K562 (cell line): ENCODE data around the gene LAMB4. TPM values are rescaled to one million over a fixed set of nuclear protein-coding genes. Genes with fewer than 3 reads are reported as not detected.

Experiments
- ATAC-seq: fragments of 200-7000 bp; cut with Tn5 transposase; 3 replicates; pipeline ENCODE4 v1.9.1; 2020; ENCODE audit warnings: moderate library complexity
- BruUV-seq: library from RNA; stranded (reverse); fragments of 400-500 nt; replicated peaks from 2 replicates; lab custom pipeline; 2021; lab: Mats Ljungman, UMichigan
- CTCF ChIA-PET: fragments of 300-600 bp; formaldehyde crosslinking; extraction: SDS; loops from one replicate; lab custom pipeline; 2021; ENCODE audit warnings: low intra/inter-chr PET ratio; lab: Yijun Ruan, JAX
- POLR2A ChIA-PET: fragments of 300-600, 350-650 bp; sonication (Branson Sonifier 250); formaldehyde crosslinking; extraction: SDS; loops from one replicate; lab custom pipeline; 2021; ENCODE audit warnings: antibody characterized with exemption, inconsistent platforms; lab: Yijun Ruan, JAX
- DNase-seq, 4 experiments: peaks; one replicate each; pipeline versions ENCODE4 v3.0.0 to v3.0.0-alpha.2; 2011 to 2018; ENCODE audit warnings: low spot score in 3 of 4, mixed read lengths in 3 of 4; ENCODE audit errors: extremely low read depth in 1 of 4
- FAIRE-seq: peaks from 2 replicates; lab custom pipeline; 2011; peaks lifted over from hg19 to GRCh38; lab: Jason Lieb, UNC
- H2AFZ ChIP-seq: 2 replicates; pipeline ENCODE4 v1.6.0; 2011; ENCODE audit warnings: low read depth, low read length, control low read depth, inconsistent platforms
- H3K27ac ChIP-seq: fragments of 200-600 bp; 3 replicates; pipeline ENCODE4 v1.8.0; 2011; ENCODE audit warnings: low read depth, mild to moderate bottlenecking, control low read depth, inconsistent platforms, low read length, moderate library complexity, mixed read lengths; ENCODE audit errors: extremely low read depth
- H3K27me3 ChIP-seq, 2 experiments: fragments of 300-600 bp in 1 of 2; 2 replicates in 1 of 2; 3 replicates in 1 of 2; pipeline versions ENCODE4 v1.6.0 to v1.8.0; 2011; ENCODE audit warnings: inconsistent platforms in 2 of 2, low read length in 2 of 2, mild to moderate bottlenecking in 1 of 2, mixed read lengths in 1 of 2, moderate library complexity in 1 of 2; ENCODE audit not compliant: control insufficient read depth in 2 of 2, insufficient read depth in 2 of 2
- H3K36me3 ChIP-seq: fragments of 300-600 bp; 3 replicates; pipeline ENCODE4 v1.8.0; 2011; ENCODE audit warnings: mild to moderate bottlenecking, low read length, inconsistent platforms; ENCODE audit not compliant: control insufficient read depth, insufficient read depth
- H3K4me1 ChIP-seq, 2 experiments: fragments of 200-600 bp in 1 of 2; replicated peaks in 1 of 2; 2 replicates in 1 of 2; 3 replicates in 1 of 2; pipeline versions ENCODE4 v1.5.1 to v1.8.0; 2011; ENCODE audit warnings: inconsistent platforms in 2 of 2, low read length in 2 of 2, mild to moderate bottlenecking in 1 of 2, mixed read lengths in 1 of 2, moderate library complexity in 1 of 2; ENCODE audit not compliant: control insufficient read depth in 2 of 2, insufficient read depth in 2 of 2
- H3K4me2 ChIP-seq: 2 replicates; pipeline ENCODE4 v1.6.1; 2011; ENCODE audit warnings: low read length, control low read depth, inconsistent platforms, mixed read lengths; ENCODE audit not compliant: insufficient read depth
- H3K4me3 ChIP-seq: fragments of 200-600 bp; sonication (generic), shearing (Covaris generic); 2 replicates; pipeline ENCODE4 v1.5.1; 2016; ENCODE audit warnings: control low read depth, inconsistent platforms
- H3K79me2 ChIP-seq: fragments of 200-600 bp; 3 replicates; pipeline ENCODE4 v1.8.0; 2011; ENCODE audit warnings: low read length, inconsistent platforms; ENCODE audit not compliant: control insufficient read depth, insufficient read depth
- H3K9ac ChIP-seq, 2 experiments: 2 replicates each; pipeline versions ENCODE4 v1.6.0 to v1.6.1; 2011; ENCODE audit warnings: low read depth in 2 of 2, low read length in 2 of 2, control low read depth in 1 of 2, inconsistent platforms in 1 of 2, mild to moderate bottlenecking in 1 of 2, mixed read lengths in 1 of 2; ENCODE audit not compliant: insufficient read depth in 1 of 2
- H3K9me1 ChIP-seq: one replicate; pipeline ENCODE4 v1.6.0; 2011; ENCODE audit warnings: inconsistent platforms, mild to moderate bottlenecking, low read length, moderate library complexity; ENCODE audit not compliant: control insufficient read depth, insufficient read depth
- H3K9me3 ChIP-seq: replicated peaks from 2 replicates; pipeline ENCODE4 v1.5.1; 2011; ENCODE audit warnings: low read depth, low read length, inconsistent platforms; ENCODE audit not compliant: control insufficient read depth, insufficient read depth
- H4K20me1 ChIP-seq: replicated peaks from 2 replicates; pipeline ENCODE4 v1.6.1; 2011; ENCODE audit warnings: low read length, inconsistent platforms, mixed read lengths; ENCODE audit not compliant: control insufficient read depth, insufficient read depth
- ESRRA ChIP-seq: fragments of 450-650 bp; IDR thresholded peaks from 2 replicates; pipeline ENCODE4 v1.6.1; 2014; ENCODE audit warnings: low read depth, mild to moderate bottlenecking, moderate library complexity, borderline replicate concordance
- GTF2F1 ChIP-seq: IDR thresholded peaks from 2 replicates; pipeline ENCODE4 v1.6.1; 2011; ENCODE audit warnings: low read depth, low read length, improper control_type of control experiment
- HMG20A ChIP-seq: fragments of 450-650 bp; formaldehyde crosslinking; conservative IDR thresholded peaks from 2 replicates; pipeline ENCODE4 v1.4.0; 2020; ENCODE audit warnings: mild to moderate bottlenecking, mixed read lengths
- MEIS2 ChIP-seq: fragments of 450-650 bp; IDR thresholded peaks from 2 replicates; pipeline ENCODE4 v1.6.1; 2014; ENCODE audit warnings: mild to moderate bottlenecking; ENCODE audit not compliant: partially characterized antibody
- WGBS: fragments of 100-300 bp; shearing (Covaris generic); methylation state at CpG from one replicate; pipeline ENCODE4 v1.1.6; 2016; ENCODE audit warnings: low coverage, mixed read lengths; ENCODE audit not compliant: insufficient coverage; ENCODE audit errors: missing lambda C conversion rate; 5-methylcytosine and 5-hydroxymethylcytosine counted together
- in situ Hi-C: fragments of 300-500 bp; cut with MboI; formaldehyde crosslinking; loops from 4 replicates; pipeline ENCODE4 v1.15.0; 2018; ENCODE audit warnings: inconsistent platforms, mixed read lengths
- intact Hi-C: fragments of 100-400 bp; cut with micrococcal nuclease; formaldehyde crosslinking; loops from 2 replicates; pipeline ENCODE4 v1.14.2; 2022
- polyA plus RNA-seq, 8 experiments: library from polyadenylated mRNA; depleted of rRNA in 4 of 8; stranded (reverse) in 5 of 8; unstranded in 3 of 8; fragments of >200 nt; fragmentation: Nextera tagmentation in 2 of 8; fragmentation: Illumina TruSeq in 1 of 8; extraction: Ambion mirVana in 2 of 8; extraction: Trizol in 1 of 8; gene quantifications; 2 replicates each; pipeline versions ENCODE4 v1.2.1 to v1.2.3, GENCODE V29; 2011 to 2014; ENCODE audit warnings: inconsistent platforms in 1 of 8, missing spikeins in 1 of 8
- total RNA-seq, 7 experiments: library from RNA; depleted of rRNA in 6 of 7; stranded (reverse); fragments of >200 nt in 6 of 7; fragmentation: Illumina TruSeq in 2 of 7; extraction: Trizol in 2 of 7; gene quantifications; 2 replicates each; pipeline versions ENCODE4 v1.2.1 to v1.2.3, GENCODE V29; 2011 to 2021; ENCODE audit warnings: low replicate concordance in 1 of 7
- TF ChIP-seq, protein P1 (sequence below), 2 experiments: IDR thresholded peaks in 1 of 2; conservative IDR thresholded peaks in 1 of 2; 2 replicates each; pipeline ENCODE4 v1.6.1; 2016; ENCODE audit warnings: low read depth in 2 of 2, mild to moderate bottlenecking in 1 of 2, missing compliant biosample characterization in 1 of 2, missing genetic modification characterization in 1 of 2, moderate library complexity in 1 of 2
- TF ChIP-seq, protein P2 (sequence below): fragments of 450-650 bp; IDR thresholded peaks from 2 replicates; pipeline ENCODE4 v1.6.1; 2016

The LAMB4 gene
- total and polyA plus RNA-seq, 9 of the 15 experiments (the other 6 are each of a cell fraction or from before 2014, with no cell fraction given) = 0.06 to 0.13 (median 0.07) TPM; not detected in 6

DNA sequence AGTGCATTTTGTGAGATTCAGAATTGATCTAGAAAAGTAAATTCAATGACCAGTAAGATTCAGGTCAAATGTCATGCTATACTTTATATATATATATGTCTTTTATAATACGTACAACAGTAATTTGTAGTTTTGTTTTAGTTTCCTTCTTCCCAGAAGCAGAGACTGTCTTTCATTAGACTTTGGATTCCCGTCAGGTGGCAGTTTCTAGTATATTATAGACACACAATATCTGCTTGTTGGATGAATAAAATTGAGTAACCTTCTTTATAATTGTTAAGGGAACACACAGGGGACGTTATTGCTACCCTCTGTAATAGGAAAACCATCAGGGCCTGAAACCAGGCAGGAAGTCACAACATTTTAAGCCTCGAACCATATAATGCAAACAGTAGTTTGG lies 121.9 kb downstream of the LAMB4 start:
- FAIRE-seq (no peak), DNase-seq (no peak), ATAC-seq (no peak)
- 55% methylated on average over 4 of the region's 4 CpGs for WGBS
- no TSS peak for BruUV-seq
- H3K9me1 ChIP-seq = no peaks in the 10 kb centered on the region
- TF ChIP-seq GTF2F1 (no peak), HMG20A (CRISPR knock-in tag) (no peak)
- H3K4me3 ChIP-seq = no peak overlapping the region
- no peaks in the 10 kb centered on the region for H3K9me3 ChIP-seq
- no peak overlapping the region for H3K9ac ChIP-seq
- CTCF ChIA-PET = no interaction called here
- H3K36me3 ChIP-seq = no peaks in the 10 kb centered on the region
- no peaks in the 10 kb centered on the region for H4K20me1 ChIP-seq
- H2AFZ ChIP-seq = no peak overlapping the region
- intact Hi-C loops = loop anchor here (2.0 kb wide), 1 partner anchor 27 kb away; no protein-coding TSS in a partner anchor
- POLR2A ChIA-PET = no interaction called here
- in situ Hi-C loops = no loop called here
- H3K79me2 ChIP-seq = no peaks in the 10 kb centered on the region
- no peak overlapping the region for H3K27ac ChIP-seq
- H3K4me2 ChIP-seq = no peak overlapping the region
- peaks cover 0 to 4% of the 10 kb centered on the region in 2 experiments; a peak in 2 of 5 replicates for H3K27me3 ChIP-seq
- peaks cover 10 to 19% of the 10 kb centered on the region in 2 experiments for H3K4me1 ChIP-seq

DNA sequence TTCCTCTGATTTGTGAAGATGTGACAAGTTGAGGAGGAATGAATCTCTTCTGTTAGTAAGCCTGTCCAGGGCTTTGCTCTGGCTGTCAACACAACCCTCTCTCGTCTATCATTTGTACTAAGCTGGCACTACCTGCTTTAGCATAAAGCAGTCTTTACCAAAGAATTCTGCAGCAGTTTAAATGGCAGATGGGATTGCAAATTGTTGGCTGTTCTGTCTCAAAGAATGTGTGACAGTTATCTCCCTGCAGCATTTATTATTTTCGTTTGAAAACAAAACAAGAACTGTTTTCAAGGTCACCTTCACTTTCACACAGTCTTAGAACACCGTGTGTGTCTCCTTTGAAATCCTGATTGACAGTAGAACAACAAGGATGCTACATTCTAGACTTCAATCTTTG lies 122.4 kb downstream of the LAMB4 start:
- intact Hi-C loops = loop anchor here (2.0 kb wide), 1 partner anchor 27 kb away; no protein-coding TSS in a partner anchor
- CTCF ChIA-PET = no interaction called here
- no peak for ATAC-seq
- TF ChIP-seq, protein P1, sequence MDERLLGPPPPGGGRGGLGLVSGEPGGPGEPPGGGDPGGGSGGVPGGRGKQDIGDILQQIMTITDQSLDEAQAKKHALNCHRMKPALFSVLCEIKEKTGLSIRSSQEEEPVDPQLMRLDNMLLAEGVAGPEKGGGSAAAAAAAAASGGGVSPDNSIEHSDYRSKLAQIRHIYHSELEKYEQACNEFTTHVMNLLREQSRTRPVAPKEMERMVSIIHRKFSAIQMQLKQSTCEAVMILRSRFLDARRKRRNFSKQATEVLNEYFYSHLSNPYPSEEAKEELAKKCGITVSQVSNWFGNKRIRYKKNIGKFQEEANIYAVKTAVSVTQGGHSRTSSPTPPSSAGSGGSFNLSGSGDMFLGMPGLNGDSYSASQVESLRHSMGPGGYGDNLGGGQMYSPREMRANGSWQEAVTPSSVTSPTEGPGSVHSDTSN (CRISPR knock-in tag; IDR thresholded peaks at IDR 0.05; ENCODE audit: low read depth) = no peak
- TF ChIP-seq, protein P1 (tag; conservative IDR thresholded peaks at IDR 0.05; ENCODE audit: low read depth) = peak; percentile 80
- TF ChIP-seq ESRRA (peak; percentile 90), MEIS2 (peak; percentile 6)
- TF ChIP-seq, protein P2, sequence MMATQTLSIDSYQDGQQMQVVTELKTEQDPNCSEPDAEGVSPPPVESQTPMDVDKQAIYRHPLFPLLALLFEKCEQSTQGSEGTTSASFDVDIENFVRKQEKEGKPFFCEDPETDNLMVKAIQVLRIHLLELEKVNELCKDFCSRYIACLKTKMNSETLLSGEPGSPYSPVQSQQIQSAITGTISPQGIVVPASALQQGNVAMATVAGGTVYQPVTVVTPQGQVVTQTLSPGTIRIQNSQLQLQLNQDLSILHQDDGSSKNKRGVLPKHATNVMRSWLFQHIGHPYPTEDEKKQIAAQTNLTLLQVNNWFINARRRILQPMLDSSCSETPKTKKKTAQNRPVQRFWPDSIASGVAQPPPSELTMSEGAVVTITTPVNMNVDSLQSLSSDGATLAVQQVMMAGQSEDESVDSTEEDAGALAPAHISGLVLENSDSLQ = peak; percentile 52

More for the DNA sequence above, 122.4 kb downstream of the LAMB4 start:
- Histone ChIP-seq H3K4me1 (peaks cover 12 to 14% of the 10 kb centered on the region in 2 experiments), H4K20me1 (no peaks in the 10 kb centered on the region), H3K27me3 (peaks cover 0 to 4% of the 10 kb centered on the region in 2 experiments; a peak in 2 of 5 replicates), H3K4me3 (no peak overlapping the region), H3K9me1 (no peaks in the 10 kb centered on the region), H3K9me3 (no peaks in the 10 kb centered on the region), H3K9ac (no peak overlapping the region), H3K27ac (no peak overlapping the region), H3K4me2 (no peak overlapping the region), H3K36me3 (no peaks in the 10 kb centered on the region), H2AFZ (0 out of 2 replicates have a peak overlapping the region, but pooled peaks have one; percentile 1), H3K79me2 (no peaks in the 10 kb centered on the region)
- POLR2A ChIA-PET = no interaction called here
- 23% methylated on average over 3 of the region's 3 CpGs for WGBS
- in situ Hi-C loops = no loop called here
- BruUV-seq = no TSS peak
- no peak for DNase-seq
- FAIRE-seq = no peak
